22Rv1 (cell line): ENCODE data around the gene RASA3.
"Not testable (repeated sequence)": the region's sequence is repeated elsewhere in the genome, so short reads cannot be mapped to it uniquely, and the experiment has no call there.

Source experiments
- CTCF ChIP-seq: fragments of 450-650 bp; IDR thresholded peaks from 2 replicates; pipeline ENCODE4 v1.5.1; 2017; ENCODE audit warnings: mild to moderate bottlenecking
- ZFX ChIP-seq: fragments of 450-650 bp; IDR thresholded peaks from 2 replicates; pipeline ENCODE4 v1.6.1; 2017; ENCODE audit warnings: antibody characterized with exemption, borderline replicate concordance

- not testable (repeated sequence) for TF ChIP-seq CTCF, ZFX
Observed at GRCh38 chr13:114098689-114099056, 33.8 kb downstream of the RASA3 start.
